ENCODE data around the gene IRGC. TPM values are rescaled to one million over a fixed set of nuclear protein-coding genes. Genes with fewer than 3 reads are reported as not detected.

IRGC gene
- polyA plus RNA-seq, 12 donors = 0.13 TPM; not detected in 11

GRCh38 chr19:43754253-43754502 is 38.3 kb downstream of the IRGC start:
- no peak for DNase-seq

- peak; percentile 99 for DNase-seq
These were observed 38.8 kb downstream of the IRGC start, which contains the start of gene SMG9 for GRCh38 chr19:43754503-43755255. SMG9 (minus strand) TSS chr19:43754962; CDS start chr19:43750741, 4,221 bp downstream.

GRCh38 chr19:43755256-43755801 is 39.5 kb downstream of the IRGC start:
- peak; percentile 85 for DNase-seq

- no peak for DNase-seq
These were observed 43.6 kb downstream of the IRGC start for GRCh38 chr19:43759515-43759914.

GRCh38 chr19:43760941-43761340 is 45.1 kb downstream of the IRGC start:
- no peak for DNase-seq

GRCh38 chr19:43762814-43763213 is 46.9 kb downstream of the IRGC start:
- DNase-seq = no peak

GRCh38 chr19:43763473-43763939 is 47.6 kb downstream of the IRGC start:
- no peak for DNase-seq

- peak; percentile 69 for DNase-seq
These were observed 48.8 kb downstream of the IRGC start for GRCh38 chr19:43764684-43765083.

- no peak for DNase-seq
These were observed 49.4 kb downstream of the IRGC start for GRCh38 chr19:43765109-43765876.

GRCh38 chr19:43766755-43767043 is 50.8 kb downstream of the IRGC start:
- DNase-seq = no peak

GRCh38 chr19:43767316-43767715 is 51.4 kb downstream of the IRGC start:
- DNase-seq = no peak

GRCh38 chr19:43767818-43768217 is 51.9 kb downstream of the IRGC start:
- no peak for DNase-seq

GRCh38 chr19:43768273-43769050 is 52.6 kb downstream of the IRGC start:
- no peak for DNase-seq

GRCh38 chr19:43769256-43769655 is 53.4 kb downstream of the IRGC start:
- DNase-seq = no peak

Other genes starting within 250 kb of the IRGC start
- gene PHLDB3, start 211.3 kb upstream of the IRGC start, polyA plus RNA-seq (ENCODE audit: insufficient read length in 12 of 12) = 10 to 100 TPM in 1 of 12 donors, 1 to 10 TPM in 9, not detected in 2; 2.2 to 15.6 (median 4.0) TPM
- 10 to 100 TPM in 10 of 12 donors, 1 to 10 TPM in 1, not detected in 1; 9.7 to 50.2 (median 14.5) TPM for gene ETHE1, start 188.9 kb upstream of the IRGC start, polyA plus RNA-seq (ENCODE audit: insufficient read length in 12 of 12)
- 10 to 100 TPM in 1 of 12 donors, 1 to 10 TPM in 10, not detected in 1; 1.5 to 12.8 (median 2.6) TPM for gene ZNF575, start 182.9 kb upstream of the IRGC start, polyA plus RNA-seq (ENCODE audit: insufficient read length in 12 of 12)
- 10 to 100 TPM in 11 of 12 donors, not detected in 1; 22.0 to 50.6 (median 30.6) TPM for gene XRCC1, start 140.5 kb upstream of the IRGC start, polyA plus RNA-seq (ENCODE audit: insufficient read length in 12 of 12)
- gene PINLYP, start 140.3 kb upstream of the IRGC start, polyA plus RNA-seq (ENCODE audit: insufficient read length in 12 of 12) = 10 to 100 TPM in 2 of 12 donors, 1 to 10 TPM in 8, not detected in 2; 3.2 to 11.7 (median 5.9) TPM
- 10 to 100 TPM in 11 of 12 donors, not detected in 1; 10.0 to 18.0 (median 13.6) TPM for gene IRGQ, start 119.9 kb upstream of the IRGC start, polyA plus RNA-seq (ENCODE audit: insufficient read length in 12 of 12)
- 10 to 100 TPM in 2 of 12 donors, 1 to 10 TPM in 8, not detected in 2; 7.2 to 11.6 (median 8.4) TPM for gene ZNF576, start 119.5 kb upstream of the IRGC start, polyA plus RNA-seq (ENCODE audit: insufficient read length in 12 of 12)
- under 1 TPM in 10 of 12 donors, not detected in 2; 0.10 to 0.92 (median 0.45) TPM for gene SRRM5, start 104.0 kb upstream of the IRGC start, polyA plus RNA-seq (ENCODE audit: insufficient read length in 12 of 12)
- 100 to 1,000 TPM in 1 of 12 donors, 10 to 100 TPM in 10, not detected in 1; 38.1 to 137 (median 42.6) TPM for gene ZNF428, start 96.4 kb upstream of the IRGC start, polyA plus RNA-seq (ENCODE audit: insufficient read length in 12 of 12)
- gene CADM4, start 76.2 kb upstream of the IRGC start, polyA plus RNA-seq (ENCODE audit: insufficient read length in 12 of 12) = 10 to 100 TPM in 4 of 12 donors, 1 to 10 TPM in 7, not detected in 1; 5.8 to 19.6 (median 9.2) TPM
- 10 to 100 TPM in 2 of 12 donors, 1 to 10 TPM in 9, not detected in 1; 3.7 to 16.5 (median 5.9) TPM for gene PLAUR, start 45.9 kb upstream of the IRGC start, polyA plus RNA-seq (ENCODE audit: insufficient read length in 12 of 12)
- gene SMG9, start 38.9 kb downstream of the IRGC start, polyA plus RNA-seq (ENCODE audit: insufficient read length in 12 of 12) = 10 to 100 TPM in 11 of 12 donors, not detected in 1; 29.9 to 65.4 (median 33.6) TPM
- 1 to 10 TPM in 2 of 12 donors, under 1 TPM in 8, not detected in 2; 0.29 to 2.0 (median 0.64) TPM for gene KCNN4, start 64.9 kb downstream of the IRGC start, polyA plus RNA-seq (ENCODE audit: insufficient read length in 12 of 12)
- 1 to 10 TPM in 2 of 12 donors, under 1 TPM in 8, not detected in 2; 0.34 to 1.6 (median 0.60) TPM for gene LYPD5, start 86.4 kb downstream of the IRGC start, polyA plus RNA-seq (ENCODE audit: insufficient read length in 12 of 12)
- gene ZNF283, start 111.2 kb downstream of the IRGC start, polyA plus RNA-seq (ENCODE audit: insufficient read length in 12 of 12) = 10 to 100 TPM in 7 of 12 donors, 1 to 10 TPM in 4, not detected in 1; 5.6 to 18.5 (median 11.6) TPM
- 10 to 100 TPM in 3 of 12 donors, 1 to 10 TPM in 7, not detected in 2; 6.7 to 17.7 (median 8.5) TPM for gene ZNF404, start 167.9 kb downstream of the IRGC start, polyA plus RNA-seq (ENCODE audit: insufficient read length in 12 of 12)
- 10 to 100 TPM in 10 of 12 donors, 1 to 10 TPM in 1, not detected in 1; 3.6 to 20.3 (median 15.1) TPM for gene ZNF45, start 219.2 kb downstream of the IRGC start, polyA plus RNA-seq (ENCODE audit: insufficient read length in 12 of 12)
- gene ZNF221, start 235.2 kb downstream of the IRGC start, polyA plus RNA-seq (ENCODE audit: insufficient read length in 12 of 12) = 1 to 10 TPM in 10 of 12 donors, not detected in 2; 2.3 to 4.7 (median 3.7) TPM